Measurements from ENCODE around the gene GNB1.
"Not testable (repeated sequence)": the region's sequence is repeated elsewhere in the genome, so short reads cannot be mapped to it uniquely, and the experiment has no call there.

The GNB1 gene

DNA sequence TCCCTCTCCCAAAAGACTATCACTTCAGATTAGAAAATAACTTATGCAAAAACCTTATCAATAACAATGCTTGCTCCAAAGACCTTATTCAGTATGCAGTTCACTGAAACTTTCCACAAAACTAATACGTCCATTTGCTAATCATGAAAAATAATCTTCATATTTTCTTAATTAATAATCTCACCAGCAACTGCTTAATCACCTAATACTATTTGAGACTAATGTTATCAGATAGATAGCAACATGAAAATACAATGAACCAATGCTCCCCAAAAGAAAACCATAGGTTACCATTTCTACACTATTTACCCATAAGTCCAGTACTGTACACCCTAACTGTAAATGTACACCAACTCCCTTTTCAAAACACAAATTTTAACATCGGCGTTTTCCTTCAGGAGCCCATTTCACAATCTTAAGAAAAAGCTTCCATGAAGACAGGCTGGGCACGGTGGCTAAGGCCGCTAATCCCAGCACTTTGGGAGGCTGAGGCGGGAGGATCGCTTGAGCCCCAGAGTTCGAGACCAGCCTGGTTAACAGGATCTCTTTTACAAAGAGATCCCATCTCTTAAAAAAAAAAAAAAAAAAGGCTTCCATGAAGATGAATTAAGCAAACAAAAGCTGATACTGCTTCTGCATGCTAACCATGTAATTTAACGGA, 1.7 kb downstream of the GNB1 start:
- DNase-seq = no peak

DNA sequence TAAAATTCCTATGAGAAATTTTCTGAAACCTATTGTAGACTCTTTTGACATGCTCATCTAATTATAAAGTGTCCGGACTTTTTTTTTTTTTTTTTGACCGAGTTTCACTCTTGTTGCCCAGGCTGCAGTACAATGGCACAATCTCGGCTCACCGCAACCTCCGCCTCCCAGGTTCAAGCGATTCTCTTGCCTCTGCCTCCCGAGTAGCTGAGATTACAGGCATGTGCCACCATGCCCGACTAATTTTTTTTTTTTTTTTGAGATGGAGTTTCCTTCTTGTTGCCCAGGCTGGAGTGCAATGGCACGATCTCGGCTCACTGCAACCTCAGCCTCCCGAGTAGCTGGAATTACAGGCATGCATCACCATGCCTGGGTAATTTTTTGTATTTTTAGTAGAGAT, 7.0 kb downstream of the GNB1 start:
- DNase-seq = not testable (repeated sequence)

DNA sequence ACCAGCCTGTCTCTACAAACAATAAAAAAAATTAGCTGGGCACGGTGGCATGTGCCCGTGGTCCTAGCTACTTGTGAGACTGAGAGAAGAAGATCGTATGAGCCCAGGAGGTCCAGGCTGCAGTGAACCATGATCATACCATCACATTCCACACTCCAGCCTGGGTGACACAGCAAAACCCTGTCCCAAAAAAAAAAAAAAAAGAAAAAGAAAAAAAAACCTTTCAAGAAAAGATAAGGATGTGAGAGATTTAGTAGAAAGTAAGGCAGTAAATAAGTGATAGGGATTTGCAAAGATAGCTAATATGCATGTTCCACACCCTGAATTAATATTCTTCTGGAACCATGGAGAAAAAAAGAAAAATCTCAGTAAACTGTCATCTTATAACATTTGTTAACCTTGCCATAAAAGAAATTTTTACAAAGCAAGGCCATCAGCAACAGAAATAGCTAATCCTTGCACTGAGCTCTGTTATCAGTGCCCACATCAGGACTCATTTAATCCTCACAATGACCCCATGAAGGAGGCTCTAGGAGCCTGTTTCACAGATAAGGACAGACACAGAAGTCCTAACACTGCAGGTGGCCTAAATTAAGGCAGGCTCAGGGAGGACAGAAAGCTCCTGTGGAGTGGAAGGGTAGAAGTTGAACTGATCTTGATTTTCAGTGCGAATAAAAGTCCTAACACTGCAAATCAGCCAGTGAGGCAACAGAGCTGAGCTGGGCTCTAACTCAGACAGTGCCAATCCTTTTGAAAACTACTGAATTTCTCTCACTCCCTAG, 7.6 kb downstream of the GNB1 start:
- no peak for DNase-seq

DNA sequence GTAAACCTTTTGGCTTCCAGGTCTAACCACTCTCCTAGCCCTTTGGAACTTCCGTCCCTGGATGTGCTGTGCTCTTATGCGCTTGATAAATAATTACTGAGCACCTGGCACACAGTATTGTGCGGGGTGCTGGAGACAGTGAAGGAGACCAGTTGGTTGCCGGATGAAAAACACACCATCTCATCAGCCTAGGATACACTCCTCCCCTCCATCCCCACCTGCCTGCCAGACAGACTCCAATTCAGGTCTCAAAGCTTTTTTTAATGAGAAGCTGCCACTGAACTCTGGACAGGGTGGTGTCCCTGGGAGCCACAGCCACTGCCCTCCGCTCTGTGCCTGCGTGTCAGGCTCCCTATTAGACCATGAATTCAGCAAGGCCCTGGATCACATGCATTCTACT, 9.2 kb downstream of the GNB1 start:
- no peak for DNase-seq

DNA sequence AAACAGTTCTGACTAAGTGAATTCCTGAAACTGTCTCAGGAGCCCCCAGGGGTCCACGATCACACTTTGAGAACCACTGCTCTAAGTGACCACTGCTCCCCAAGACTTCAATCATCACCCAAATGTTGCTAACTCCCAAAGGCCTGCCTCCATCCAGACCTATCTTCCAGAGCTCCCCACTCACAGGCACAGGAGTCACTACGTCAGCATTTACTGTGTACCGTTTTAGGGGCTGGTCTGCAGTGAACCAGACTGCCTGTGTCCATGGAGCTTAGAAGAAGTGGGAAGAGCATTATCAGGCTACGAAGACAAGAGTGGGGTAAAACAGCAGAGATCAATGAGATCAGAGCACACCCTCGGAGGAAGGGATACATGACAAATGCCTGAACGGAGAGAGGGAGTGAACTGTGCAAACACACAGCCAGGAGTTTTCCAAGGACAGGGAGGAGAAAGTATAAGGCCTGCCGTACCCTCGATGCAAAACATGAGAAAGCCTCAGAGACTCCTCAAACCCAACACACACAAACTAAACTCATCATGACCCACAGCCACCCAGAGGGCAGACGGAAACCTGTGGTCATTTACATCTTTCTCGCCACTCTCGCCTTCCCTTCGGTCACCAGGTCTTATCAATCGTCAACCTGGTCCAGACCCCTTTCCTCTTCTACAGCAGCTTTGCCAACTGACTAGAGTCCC, 10.1 kb downstream of the GNB1 start:
- DNase-seq = no peak

DNA sequence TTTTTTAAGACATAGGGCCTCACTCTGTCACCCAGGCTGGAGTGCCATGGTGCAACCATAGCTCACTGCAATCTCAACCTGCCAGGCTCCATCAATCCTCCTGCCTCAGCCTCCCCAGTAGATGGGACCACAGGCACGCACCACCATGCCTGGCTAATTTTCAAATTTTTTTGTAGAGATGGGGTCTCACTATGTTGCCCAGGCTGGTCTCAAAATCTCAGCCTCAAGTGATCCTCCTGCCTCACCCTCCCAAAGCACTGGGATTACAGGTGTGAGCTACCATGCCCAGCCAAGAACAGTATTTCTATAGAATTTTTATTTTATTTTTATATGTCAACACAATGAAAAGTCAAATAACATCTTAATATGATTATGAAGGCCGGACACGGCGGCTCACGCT, 10.9 kb downstream of the GNB1 start:
- DNase-seq = no peak

DNA sequence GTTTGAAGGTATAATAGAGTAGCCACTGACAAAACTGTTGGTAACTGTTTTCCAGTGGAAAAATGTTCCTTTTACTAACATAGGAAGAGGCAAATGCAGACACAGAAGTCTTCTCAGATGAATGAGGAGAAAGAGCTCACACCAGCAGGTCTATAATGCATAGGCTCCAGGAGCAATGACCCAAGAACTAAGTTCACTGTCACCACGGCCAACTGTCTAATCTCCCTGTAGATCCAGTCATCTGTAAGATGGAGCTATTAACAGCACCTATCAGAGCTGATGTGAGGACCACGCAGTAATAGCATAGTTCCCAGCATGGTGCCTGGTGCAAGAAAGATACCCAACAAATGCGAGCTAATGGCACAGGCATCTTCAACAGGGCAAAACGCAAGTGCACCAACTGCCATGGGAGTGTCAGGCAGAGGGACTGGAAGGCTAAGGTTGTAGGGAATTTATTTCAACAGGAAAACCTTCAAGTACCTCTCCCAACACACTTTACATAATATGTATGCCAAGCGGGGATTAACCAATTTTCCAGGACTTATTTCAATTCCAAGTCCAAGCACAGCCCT, 12.9 kb downstream of the GNB1 start:
- DNase-seq = no peak

DNA sequence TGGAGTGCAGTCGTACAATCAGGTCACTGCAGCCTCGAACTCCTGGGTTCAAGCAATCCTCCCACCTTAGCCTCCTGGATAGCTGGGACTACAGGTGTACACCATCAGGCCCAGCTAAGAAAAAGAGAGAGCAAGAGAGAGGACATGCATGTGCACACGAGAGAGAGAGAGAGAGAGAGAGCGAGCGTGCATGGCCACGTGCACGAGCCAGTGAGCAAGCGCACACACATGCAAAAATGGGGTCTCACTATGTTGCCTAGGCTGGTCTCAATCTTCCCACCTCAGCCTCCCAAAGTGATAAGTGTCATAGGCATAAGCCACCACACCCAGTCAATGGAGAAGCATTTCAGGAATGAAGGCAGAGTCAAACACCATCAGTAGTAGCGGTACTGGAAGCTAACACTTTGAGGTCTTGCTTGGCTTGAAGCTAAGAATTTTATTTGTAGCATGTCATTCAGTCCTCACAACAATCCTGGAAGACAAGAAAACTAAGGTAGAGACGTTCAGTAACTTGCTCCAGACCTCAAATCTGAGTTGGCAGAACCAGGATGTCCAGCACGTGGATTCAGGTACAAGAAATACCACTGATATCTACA, 14.5 kb downstream of the GNB1 start:
- DNase-seq = no peak

DNA sequence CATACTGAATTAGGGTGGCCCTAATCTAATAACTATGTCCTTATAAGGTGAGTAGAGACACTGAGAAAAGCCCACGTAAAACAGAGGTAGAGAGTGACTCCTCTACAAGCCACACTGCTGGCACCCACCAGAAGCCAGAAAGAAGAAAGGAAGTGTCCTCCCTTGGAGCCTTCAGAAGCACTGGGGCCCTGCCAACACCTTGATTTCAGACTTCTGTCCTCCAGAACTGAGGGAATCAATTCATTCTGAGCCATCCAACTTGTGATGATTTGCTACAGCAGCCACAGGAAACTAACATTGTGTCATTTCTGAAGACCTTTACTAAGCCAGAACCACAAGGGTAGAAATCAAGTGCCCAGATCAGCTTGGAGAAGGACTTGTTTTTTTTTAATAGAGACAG, 15.0 kb downstream of the GNB1 start:
- DNase-seq = no peak

DNA sequence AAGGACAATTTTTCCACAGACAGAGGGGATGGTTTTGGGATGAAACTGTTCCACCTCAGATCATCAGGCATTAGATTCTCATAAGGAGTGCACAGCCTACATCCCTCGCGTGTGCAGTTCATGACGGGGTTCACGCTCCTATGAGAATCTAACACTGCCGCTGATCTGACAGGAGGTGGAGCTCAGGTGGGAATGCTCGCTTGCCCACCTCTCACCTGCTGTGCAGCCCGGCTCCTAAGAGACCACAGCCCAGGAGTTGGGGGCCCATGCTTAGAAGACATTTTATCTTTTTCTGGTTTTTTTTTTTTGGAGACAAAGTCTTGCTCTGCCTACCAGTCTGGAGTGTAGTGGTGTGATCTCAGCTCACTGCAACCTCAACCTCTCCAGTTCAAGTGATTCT, 16.0 kb downstream of the GNB1 start:
- no peak for DNase-seq

DNA sequence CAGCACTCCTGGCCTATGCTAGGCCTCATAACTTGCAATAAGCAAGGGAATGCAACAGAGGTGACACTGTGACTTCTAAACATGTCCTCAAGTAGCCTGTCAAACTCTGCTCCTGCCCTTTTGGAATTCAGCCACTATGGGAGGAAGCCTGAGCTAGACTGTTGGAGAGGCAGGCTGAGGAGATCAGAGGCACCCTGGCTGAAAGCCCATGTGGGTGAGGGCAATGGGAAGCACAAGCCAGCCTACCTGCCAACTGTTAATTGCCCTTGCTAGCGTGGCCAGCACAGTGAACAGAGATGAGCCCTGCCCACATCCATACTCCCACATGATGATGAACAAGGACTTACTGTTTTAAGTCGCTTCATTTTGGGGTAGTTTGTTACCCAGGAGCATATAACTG, 17.7 kb downstream of the GNB1 start:
- no peak for DNase-seq

DNA sequence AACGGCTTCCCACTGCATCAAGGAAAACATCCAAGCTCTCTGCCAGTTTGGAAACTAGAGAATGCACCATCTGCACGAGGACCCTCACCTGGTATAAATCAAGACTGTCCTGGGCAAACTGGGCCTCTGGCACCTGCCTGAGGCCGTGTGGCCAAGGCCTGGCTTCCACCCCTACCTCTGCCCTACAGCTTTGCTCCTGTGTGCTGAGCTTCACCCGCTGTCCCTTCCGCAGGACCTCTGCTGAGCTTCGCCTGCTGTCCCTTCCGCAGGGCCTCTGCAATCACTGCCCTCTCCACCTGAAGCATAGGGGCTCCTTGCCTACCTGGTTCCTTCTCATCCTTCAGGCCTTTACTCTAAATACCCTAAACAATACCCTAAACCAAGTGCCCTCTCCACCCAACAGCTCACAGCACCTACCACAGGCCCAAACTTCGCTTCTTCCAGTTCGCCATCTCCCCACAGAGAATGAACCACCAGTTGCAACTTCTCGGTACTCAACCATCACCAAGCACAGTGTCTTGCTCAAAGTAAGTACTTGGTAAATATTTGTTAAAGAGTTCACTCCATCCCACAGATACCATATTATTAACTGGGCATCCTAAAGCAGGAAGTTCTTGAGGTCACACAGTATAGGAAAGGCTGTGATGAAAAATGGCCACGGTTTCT, 18.4 kb downstream of the GNB1 start:
- no peak for DNase-seq

DNA sequence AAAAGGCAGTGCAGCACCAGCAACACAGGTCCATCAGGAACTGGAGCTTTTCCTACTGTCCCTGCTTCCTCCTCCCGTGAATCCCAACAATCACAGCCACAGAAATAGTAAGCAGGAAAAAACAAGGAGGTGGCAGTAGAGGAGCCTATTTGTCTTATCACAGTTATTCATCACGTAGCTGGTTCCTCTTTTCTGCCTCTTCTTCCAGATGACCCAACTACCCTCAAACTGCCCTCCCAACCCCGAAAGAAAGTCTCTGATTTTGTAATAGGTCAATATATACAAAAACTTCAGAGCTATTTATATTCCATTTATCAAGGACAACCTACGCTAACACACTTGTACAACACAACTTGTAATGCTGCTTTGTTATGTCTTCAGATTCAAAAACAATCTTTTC, 21.4 kb downstream of the GNB1 start:
- no peak for DNase-seq

DNA sequence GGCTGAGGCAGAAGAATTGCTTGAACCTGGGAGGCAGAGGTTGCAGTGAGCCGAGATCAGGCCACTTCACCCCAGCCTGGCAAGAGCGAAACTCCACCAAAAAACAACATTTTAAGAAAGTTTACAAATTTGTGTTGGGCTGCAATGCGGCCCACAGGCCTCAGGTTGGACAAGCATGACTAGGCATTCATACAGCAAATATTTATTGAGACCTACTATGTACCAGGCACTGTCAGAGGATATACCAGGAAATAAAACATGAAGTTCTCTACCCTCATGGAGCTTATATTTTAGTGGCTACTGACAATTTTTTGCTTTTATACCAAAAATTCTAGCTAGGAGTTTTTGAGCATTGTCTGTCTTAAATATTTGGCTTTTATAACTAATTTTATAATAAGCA, 23.7 kb downstream of the GNB1 start:
- DNase-seq = no peak

DNA sequence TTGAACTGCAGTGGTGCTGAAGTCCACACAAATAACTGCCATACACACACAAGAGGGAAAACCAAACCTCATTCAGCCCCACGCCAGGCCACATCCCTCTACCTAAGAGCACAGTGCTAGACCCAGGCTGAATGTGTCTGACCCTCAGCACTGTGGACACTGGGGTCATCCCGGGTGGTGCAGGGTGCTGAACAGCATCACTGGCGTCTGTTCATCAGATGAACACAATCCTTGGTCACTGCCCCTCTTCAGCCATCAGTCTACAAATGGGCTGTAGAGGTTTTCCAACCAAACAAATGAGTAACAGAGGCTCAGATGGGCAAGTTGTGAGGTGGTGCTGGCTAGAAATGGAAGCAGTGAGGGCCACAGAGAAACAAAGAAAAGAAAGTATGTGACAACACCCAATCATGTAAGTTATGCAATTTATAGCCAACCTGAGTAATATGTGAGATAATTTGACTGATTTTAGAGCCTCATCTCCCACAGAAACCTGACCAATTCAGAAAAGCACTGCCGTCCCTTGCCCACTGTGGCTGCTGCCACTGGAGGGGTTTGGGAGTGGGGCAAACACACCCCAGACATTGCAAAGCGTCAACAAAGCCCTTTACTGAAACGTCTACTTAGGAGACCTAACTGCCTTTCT, 27.9 kb downstream of the GNB1 start:
- no peak for DNase-seq

DNA sequence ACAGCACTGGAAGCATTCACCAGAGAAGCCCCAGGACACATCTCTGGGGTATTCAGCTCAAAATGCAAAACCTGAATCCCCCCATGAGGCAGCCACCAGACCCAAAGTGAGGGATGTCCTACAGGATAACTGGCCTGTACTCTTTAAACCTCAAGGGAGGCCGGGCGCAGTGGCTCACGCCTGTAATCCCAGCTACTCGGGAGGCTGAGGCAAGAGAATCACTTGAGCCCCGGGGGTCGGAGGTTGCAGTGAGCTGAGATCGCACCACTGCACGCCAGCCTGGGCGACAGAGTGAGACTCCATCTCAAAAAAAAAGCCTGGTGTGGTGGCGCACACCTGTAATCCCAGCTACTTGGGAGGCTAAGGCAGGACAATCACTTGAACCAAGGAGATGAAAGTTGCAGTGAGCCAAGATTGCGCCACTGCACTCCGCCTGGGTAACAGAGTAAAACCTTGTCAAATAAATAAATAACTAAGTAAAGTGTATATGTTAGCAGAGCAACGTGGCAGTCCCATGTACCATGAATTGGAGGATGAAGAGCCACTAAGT, 29.1 kb downstream of the GNB1 start:
- DNase-seq = not testable (repeated sequence)

DNA sequence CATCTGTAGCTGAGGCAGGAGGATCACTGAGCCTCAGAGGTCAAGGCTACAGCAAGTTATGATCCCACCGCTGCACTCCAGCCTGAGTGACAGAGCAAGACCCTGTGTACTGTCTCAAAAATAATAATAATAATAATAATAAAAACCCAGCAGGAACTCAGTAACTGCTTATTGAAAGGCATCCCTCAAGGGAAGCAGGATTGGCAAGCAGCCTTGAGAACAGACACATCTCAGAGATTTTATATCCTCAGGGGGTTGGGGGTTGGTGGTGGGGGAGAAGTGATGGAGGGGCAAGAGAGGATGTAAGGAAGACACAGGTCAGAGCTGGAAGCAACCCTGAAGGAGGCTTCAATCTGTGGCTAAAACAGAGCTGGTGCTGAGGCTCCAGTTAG, 29.6 kb downstream of the GNB1 start:
- no peak for DNase-seq

DNA sequence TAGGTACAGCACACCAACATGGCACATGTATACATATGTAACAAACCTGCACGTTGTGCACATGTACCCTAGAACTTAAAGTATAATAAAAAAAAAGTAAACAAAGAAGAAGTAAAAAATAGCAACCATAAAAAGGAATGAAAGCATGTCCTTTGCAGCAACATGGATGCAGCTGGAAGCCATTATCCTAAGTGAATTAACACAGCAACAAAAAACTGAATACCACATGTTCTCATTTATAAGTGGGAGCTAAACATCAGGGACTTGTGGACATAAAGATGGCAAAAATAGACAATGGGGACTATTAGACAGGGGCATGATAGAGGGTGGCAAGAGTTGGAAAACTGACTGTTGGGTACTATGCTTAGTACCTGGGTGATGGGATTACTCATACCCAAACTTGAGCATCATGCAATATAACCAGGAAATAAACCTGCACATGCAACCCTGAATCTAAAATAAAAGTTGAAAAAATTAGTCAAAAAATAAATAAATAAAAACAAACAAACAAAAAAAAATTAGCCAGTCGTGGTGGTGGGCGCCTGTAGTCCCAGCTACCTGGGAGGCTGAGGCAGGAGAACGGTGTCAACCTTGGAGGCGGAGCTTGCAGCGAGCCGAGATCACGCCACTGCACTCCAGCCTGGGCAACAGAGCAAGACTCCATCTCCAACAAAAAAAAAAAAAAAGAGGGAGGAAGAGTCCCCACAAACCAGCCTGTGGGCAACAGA, 30.8 kb downstream of the GNB1 start:
- DNase-seq = not testable (repeated sequence)

DNA sequence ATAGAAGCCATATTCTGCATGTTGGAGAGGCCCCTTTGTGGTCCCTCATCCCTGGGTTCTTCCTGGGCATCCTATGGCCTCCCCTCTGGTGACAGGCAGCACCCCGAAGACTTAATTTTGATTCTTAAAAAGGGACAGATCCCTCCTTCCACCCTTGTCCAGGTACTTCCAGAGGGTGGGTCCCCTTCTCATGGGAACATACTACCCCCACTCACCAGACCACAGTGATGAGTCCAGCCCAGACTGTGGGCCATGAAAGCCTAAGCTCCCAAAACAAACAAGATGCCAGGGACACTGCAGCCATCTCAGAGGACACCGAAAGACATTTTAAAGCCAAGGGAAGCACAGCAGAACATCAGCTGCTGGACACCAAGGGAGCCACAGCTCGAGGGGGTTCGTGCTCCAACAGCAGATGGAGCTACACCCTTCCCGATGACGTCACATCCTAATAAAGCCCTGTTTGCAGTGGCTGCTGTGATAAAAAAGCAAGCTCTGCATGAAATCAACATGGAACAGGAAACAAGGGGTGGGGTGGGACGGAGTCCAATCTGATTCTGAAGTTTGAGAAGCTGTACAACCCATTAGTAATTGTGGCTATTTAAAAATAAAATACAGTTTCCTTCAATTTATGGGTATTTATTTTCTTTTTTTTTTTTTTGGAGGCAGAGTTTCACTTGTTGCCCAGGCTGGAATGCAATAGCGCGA, 32.4 kb downstream of the GNB1 start:
- DNase-seq = no peak

DNA sequence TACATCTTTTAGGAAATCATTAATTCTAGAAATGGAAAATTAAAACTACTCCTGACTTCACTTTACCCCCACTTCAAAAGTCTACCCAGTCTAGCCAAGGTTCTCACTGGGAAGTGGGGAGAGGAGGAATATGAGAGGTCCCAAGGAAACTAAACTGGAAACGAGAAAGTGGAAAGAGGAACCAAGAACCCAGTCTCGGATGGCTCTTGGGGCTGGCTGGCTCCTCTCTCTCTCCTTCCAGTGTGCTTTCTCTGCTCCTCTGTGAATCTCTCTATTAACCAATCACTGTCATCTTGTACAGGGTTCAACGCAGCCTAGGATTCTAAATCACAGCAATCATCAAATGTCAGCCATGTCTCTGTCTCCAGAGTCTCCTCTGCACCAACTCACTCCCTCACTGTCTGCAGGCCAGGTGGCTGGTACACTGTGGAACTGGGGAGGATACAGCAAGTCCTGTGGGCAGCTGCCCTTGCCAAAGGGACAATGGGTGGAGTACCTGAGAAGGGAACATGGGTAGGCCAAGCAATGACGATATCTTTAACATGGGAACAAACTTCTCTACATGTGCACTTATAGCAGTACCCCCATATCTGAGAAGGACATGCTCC, 33.7 kb downstream of the GNB1 start:
- DNase-seq = no peak
